ENCODE results near the gene TPRA1. TPM values are rescaled to one million over a fixed set of nuclear protein-coding genes. Genes with fewer than 3 reads are reported as not detected.
"Not testable (repeated sequence)": the region's sequence is repeated elsewhere in the genome, so short reads cannot be mapped to it uniquely, and the experiment has no call there.

TPRA1 gene
- total RNA-seq, 6 experiments from 2014 or later: 38.8 to 47.5 (median 43.8) TPM

DNA sequence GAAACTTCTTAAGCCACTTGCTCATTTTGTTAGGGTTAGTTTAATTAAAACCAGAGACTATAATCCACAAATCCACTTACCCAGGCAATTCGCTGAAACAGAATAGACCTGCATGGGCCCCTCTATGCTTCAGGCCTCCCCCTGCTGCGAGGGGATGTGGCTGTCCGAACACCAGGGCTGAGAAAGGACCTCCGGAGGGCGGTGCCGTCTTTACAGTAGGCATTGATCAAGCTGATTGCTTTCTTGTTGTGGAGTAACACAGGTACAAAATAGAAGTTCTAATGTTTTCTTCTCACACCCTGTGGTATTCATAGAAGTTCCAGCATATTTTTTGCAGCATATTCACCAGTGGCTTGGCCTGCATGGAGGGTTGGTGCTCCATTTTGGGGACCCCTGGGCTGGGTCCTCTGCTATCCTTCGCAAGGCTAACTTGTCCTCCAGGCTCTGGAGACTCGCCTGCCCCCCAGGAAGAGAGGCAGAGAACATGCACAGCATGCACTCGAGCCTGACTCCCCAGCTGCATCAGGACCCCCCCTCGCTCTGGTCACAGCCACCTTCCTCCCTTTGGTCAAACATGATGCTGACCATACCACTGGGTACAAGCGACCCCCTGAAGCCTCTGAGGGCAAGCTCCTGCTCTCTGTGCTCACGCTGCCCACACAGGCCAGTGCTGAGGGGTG lies 55.3 kb downstream of the TPRA1 start:
- H3K27me3 Mint-ChIP-seq (ENCODE audit: insufficient read depth): peaks cover 42% of the 10 kb centered on the region
- TF ChIP-seq, protein P1, sequence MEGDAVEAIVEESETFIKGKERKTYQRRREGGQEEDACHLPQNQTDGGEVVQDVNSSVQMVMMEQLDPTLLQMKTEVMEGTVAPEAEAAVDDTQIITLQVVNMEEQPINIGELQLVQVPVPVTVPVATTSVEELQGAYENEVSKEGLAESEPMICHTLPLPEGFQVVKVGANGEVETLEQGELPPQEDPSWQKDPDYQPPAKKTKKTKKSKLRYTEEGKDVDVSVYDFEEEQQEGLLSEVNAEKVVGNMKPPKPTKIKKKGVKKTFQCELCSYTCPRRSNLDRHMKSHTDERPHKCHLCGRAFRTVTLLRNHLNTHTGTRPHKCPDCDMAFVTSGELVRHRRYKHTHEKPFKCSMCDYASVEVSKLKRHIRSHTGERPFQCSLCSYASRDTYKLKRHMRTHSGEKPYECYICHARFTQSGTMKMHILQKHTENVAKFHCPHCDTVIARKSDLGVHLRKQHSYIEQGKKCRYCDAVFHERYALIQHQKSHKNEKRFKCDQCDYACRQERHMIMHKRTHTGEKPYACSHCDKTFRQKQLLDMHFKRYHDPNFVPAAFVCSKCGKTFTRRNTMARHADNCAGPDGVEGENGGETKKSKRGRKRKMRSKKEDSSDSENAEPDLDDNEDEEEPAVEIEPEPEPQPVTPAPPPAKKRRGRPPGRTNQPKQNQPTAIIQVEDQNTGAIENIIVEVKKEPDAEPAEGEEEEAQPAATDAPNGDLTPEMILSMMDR (IDR thresholded peaks at IDR 0.05): no peak
- no peak for DNase-seq
- no peaks in the 10 kb centered on the region for H3K36me3 Mint-ChIP-seq (ENCODE audit: low read depth)
- no peaks in the 10 kb centered on the region for H3K4me1 Mint-ChIP-seq (ENCODE audit: low read depth)
- H3K27ac Mint-ChIP-seq: no peak overlapping the region
- H3K4me3 Mint-ChIP-seq: no peak overlapping the region
- no peaks in the 10 kb centered on the region for H3K9me3 Mint-ChIP-seq

GRCh38 chr3:127534564-127534963 lies 56.0 kb downstream of the TPRA1 start:
- no peak overlapping the region for H3K27ac Mint-ChIP-seq
- no peak for DNase-seq
- no peaks in the 10 kb centered on the region for H3K9me3 Mint-ChIP-seq
- H3K4me1 Mint-ChIP-seq (ENCODE audit: low read depth): no peaks in the 10 kb centered on the region
- H3K36me3 Mint-ChIP-seq (ENCODE audit: low read depth): no peaks in the 10 kb centered on the region
- H3K4me3 Mint-ChIP-seq: no peak overlapping the region
- TF ChIP-seq, protein P1 (IDR thresholded peaks at IDR 0.05): no peak
- peaks cover 43% of the 10 kb centered on the region for H3K27me3 Mint-ChIP-seq (ENCODE audit: insufficient read depth)

- Mint-ChIP-seq H3K27me3 (ENCODE audit: insufficient read depth) (peaks cover 38% of the 10 kb centered on the region), H3K36me3 (ENCODE audit: low read depth) (no peaks in the 10 kb centered on the region), H3K27ac (no peak overlapping the region), H3K9me3 (no peaks in the 10 kb centered on the region), H3K4me1 (ENCODE audit: low read depth) (no peaks in the 10 kb centered on the region), H3K4me3 (no peak overlapping the region)
- no peak for DNase-seq
- TF ChIP-seq, protein P1 (IDR thresholded peaks at IDR 0.05): no peak
Observed at GRCh38 chr3:127534161-127534451, 56.4 kb downstream of the TPRA1 start.

DNA sequence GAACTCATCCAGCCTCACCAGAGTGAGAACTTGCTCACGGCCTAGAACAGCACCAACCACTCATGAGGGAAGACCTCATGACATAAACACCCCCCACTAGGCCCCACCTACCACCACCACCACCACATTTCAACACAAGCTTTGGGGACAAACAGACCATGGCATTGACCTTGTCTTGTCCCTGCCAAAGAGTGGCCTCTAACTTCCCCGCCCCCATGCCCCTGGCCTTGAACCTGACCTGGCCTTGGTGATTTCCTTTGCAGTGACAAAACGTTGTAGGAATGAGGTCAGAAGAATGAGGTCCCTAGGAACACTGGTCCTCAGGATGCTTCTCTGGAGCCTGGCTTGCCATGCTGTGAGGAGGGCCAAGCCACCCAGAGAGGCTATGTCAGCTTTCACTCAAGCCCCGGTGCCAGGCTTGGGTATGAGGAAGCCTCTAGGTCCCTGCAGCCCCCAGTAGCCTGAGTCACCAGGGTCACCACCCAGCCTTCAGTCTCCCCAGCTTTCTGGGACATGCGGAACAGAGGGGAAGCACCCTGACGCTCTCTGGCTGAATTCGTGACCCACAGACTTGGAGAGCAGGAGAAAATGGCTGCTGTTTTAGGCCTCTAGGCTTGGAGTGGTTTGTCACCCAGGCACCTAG lies 57.9 kb downstream of the TPRA1 start:
- TF ChIP-seq, protein P1 (IDR thresholded peaks at IDR 0.05): no peak
- Mint-ChIP-seq H3K4me3 (no peak overlapping the region), H3K9me3 (no peaks in the 10 kb centered on the region), H3K4me1 (ENCODE audit: low read depth) (no peaks in the 10 kb centered on the region), H3K27ac (no peak overlapping the region), H3K36me3 (ENCODE audit: low read depth) (no peaks in the 10 kb centered on the region), H3K27me3 (ENCODE audit: insufficient read depth) (peaks cover 33% of the 10 kb centered on the region)
- DNase-seq: no peak

DNA sequence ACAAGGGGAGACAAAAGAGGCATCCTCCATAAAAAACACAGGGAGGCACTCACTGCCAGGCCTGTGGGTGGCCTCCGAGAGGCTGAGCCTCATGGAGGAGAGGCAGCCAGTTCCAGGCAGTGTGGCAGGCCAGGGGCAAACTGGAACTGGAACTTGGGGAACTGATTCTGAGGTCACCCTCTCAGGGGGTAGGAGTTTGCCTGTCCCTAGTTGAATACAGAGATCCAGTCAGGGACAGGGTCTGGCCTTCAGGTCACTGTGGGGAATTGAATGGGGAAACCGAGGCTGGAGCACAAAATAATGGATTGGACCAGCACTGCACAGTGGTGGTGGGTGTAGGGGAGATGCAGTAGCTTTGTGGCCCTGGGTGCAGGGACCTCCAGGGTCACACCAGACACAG lies 58.7 kb downstream of the TPRA1 start:
- H3K27ac Mint-ChIP-seq: no peak overlapping the region
- no peaks in the 10 kb centered on the region for H3K36me3 Mint-ChIP-seq (ENCODE audit: low read depth)
- H3K4me1 Mint-ChIP-seq (ENCODE audit: low read depth): no peaks in the 10 kb centered on the region
- H3K27me3 Mint-ChIP-seq (ENCODE audit: insufficient read depth): peaks cover 32% of the 10 kb centered on the region
- H3K9me3 Mint-ChIP-seq: no peaks in the 10 kb centered on the region
- DNase-seq: no peak
- H3K4me3 Mint-ChIP-seq: no peak overlapping the region
- TF ChIP-seq, protein P1 (IDR thresholded peaks at IDR 0.05): no peak

DNA sequence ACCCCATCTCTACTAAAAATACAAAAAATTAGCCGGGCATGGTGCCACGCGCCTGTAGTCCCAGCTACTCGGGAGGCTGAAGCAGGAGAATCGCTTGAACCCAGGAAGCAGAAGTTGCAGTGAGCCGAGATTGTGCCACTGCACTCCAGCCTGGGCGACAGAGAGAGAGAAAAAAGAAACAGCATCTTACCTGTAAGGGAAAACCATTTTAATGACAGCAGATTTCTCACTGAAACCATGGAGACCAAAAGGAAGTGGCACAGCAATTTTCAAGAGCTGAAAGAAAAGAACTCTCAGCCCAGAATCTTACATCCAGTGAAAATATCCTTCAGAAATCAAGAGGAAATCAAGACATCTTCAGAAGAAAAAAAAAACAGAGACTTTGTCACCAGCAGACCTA lies 59.7 kb downstream of the TPRA1 start:
- H3K4me3 Mint-ChIP-seq; DNase-seq; H3K4me1 Mint-ChIP-seq (ENCODE audit: low read depth); H3K9me3 Mint-ChIP-seq; H3K36me3 Mint-ChIP-seq (ENCODE audit: low read depth); H3K27ac Mint-ChIP-seq: not testable (repeated sequence)
- peaks cover 27% of the 10 kb centered on the region for H3K27me3 Mint-ChIP-seq (ENCODE audit: insufficient read depth)

Measured in HFFc6 (cell line).